HCT116 (cell line): ENCODE measurements around the gene NIBAN1. TPM values are rescaled to one million over a fixed set of nuclear protein-coding genes. Genes with fewer than 3 reads are reported as not detected.

Source experiments
- ATAC-seq: fragments of 200-7000 bp; cut with Tn5 transposase; 2 replicates; pipeline ENCODE4 v1.9.1; 2020; ENCODE audit warnings: mild to moderate bottlenecking, moderate library complexity
- BruUV-seq: library from RNA; stranded (reverse); fragments of 400-500 nt; replicated peaks from 2 replicates; lab custom pipeline; 2021; lab: Mats Ljungman, UMichigan
- CTCF ChIA-PET: fragments of 300-600 bp; sonication (Branson Sonifier 250); formaldehyde crosslinking; loops from one replicate; lab custom pipeline; 2021; ENCODE audit warnings: antibody characterized with exemption; lab: Charles Lee
- POLR2A ChIA-PET: fragments of 300-600, 350-600 bp; sonication (Branson Sonifier 250); formaldehyde crosslinking; loops from one replicate; lab custom pipeline; 2021; ENCODE audit warnings: antibody characterized with exemption; lab: Charles Lee
- RAD21 ChIA-PET, 2 experiments: fragments of 300-600 bp; sonication (Branson Sonifier 250); formaldehyde crosslinking; loops; one replicate each; lab custom pipeline; 2023; ENCODE audit warnings: low total read pairs in 2 of 2; ENCODE audit not compliant: uncharacterized antibody in 2 of 2, unreplicated experiment in 2 of 2, low non-redundant PET in 1 of 2; lab: Charles Lee
- DNase-seq: peaks from one replicate; pipeline ENCODE4 v3.0.0-alpha.2; 2010; ENCODE audit warnings: low read depth, low spot score
- H2AFZ ChIP-seq: fragments of 200-600 bp; shearing (Covaris generic), sonication (generic); 2 replicates; pipeline ENCODE4 v1.6.1; 2017; ENCODE audit warnings: low read depth, mixed run types, mixed read lengths, antibody characterized with exemption, low read length; ENCODE audit not compliant: poor library complexity, severe bottlenecking
- H3K27ac ChIP-seq: 2 replicates; pipeline ENCODE4 v1.5.1; 2012; ENCODE audit warnings: low read depth, low read length
- H3K27me3 ChIP-seq: fragments of 200-600 bp; sonication (generic); 2 replicates; pipeline ENCODE4 v1.6.1; 2016; ENCODE audit warnings: mixed run types, low read length, mixed read lengths; ENCODE audit not compliant: insufficient read depth
- H3K36me3 ChIP-seq, 2 experiments: fragments of 200-500 bp in 1 of 2; fragments of 200-600 bp in 1 of 2; sonication (Bioruptor generic) in 1 of 2; sonication (generic) in 1 of 2; 2 replicates each; pipeline versions ENCODE4 v1.5.1 to v1.6.1; 2014 to 2016; ENCODE audit warnings: low read length in 2 of 2, inconsistent platforms in 1 of 2, mixed read lengths in 1 of 2, mixed run types in 1 of 2; ENCODE audit not compliant: insufficient read depth in 2 of 2, control insufficient read depth in 1 of 2
- H3K4me1 ChIP-seq, 2 experiments: fragments of 200-600 bp in 1 of 2; sonication (generic) in 1 of 2; 2 replicates each; pipeline versions ENCODE4 v1.5.1 to v1.6.1; 2012 to 2017; ENCODE audit warnings: low read length in 2 of 2, inconsistent platforms in 1 of 2, mild to moderate bottlenecking in 1 of 2, mixed read lengths in 1 of 2, mixed run types in 1 of 2, moderate library complexity in 1 of 2; ENCODE audit not compliant: insufficient read depth in 2 of 2, control insufficient read depth in 1 of 2
- H3K4me2 ChIP-seq: fragments of 200-600 bp; sonication (generic); 2 replicates; pipeline ENCODE4 v1.6.1; 2017; ENCODE audit warnings: mixed run types, low read length, mixed read lengths
- H3K4me3 ChIP-seq, 2 experiments: fragments of 200-600 bp in 1 of 2; sonication (generic) in 1 of 2; replicated peaks in 1 of 2; 2 replicates each; pipeline ENCODE4 v1.5.1; 2011 to 2016; ENCODE audit warnings: low read length in 2 of 2, control low read depth in 1 of 2, low read depth in 1 of 2, mild to moderate bottlenecking in 1 of 2, mixed read lengths in 1 of 2, mixed run types in 1 of 2
- H3K79me2 ChIP-seq: fragments of 200-600 bp; sonication (generic); 2 replicates; pipeline ENCODE4 v1.6.1; 2017; ENCODE audit warnings: mild to moderate bottlenecking, mixed run types, low read length, moderate library complexity, mixed read lengths; ENCODE audit not compliant: insufficient read depth
- H3K9ac ChIP-seq: fragments of 200-600 bp; sonication (generic); 2 replicates; pipeline ENCODE4 v1.6.1; 2016; ENCODE audit warnings: low read length, mixed read lengths
- H3K9me2 ChIP-seq: fragments of 200-600 bp; sonication (generic), shearing (Covaris generic); 2 replicates; pipeline ENCODE4 v1.6.1; 2017; ENCODE audit warnings: mixed run types, mild to moderate bottlenecking, moderate library complexity; ENCODE audit not compliant: insufficient read depth
- H3K9me3 ChIP-seq, 2 experiments: fragments of 200-500 bp in 1 of 2; fragments of 200-600 bp in 1 of 2; sonication (Bioruptor generic) in 1 of 2; sonication (generic) in 1 of 2; 2 replicates each; pipeline ENCODE4 v1.6.1; 2014 to 2017; ENCODE audit warnings: low read length in 2 of 2, mixed read lengths in 2 of 2, inconsistent platforms in 1 of 2, low read depth in 1 of 2, mild to moderate bottlenecking in 1 of 2, mixed run types in 1 of 2, moderate library complexity in 1 of 2; ENCODE audit not compliant: control insufficient read depth in 1 of 2, insufficient read depth in 1 of 2
- H4K20me1 ChIP-seq: fragments of 200-600 bp; sonication (generic), shearing (Covaris generic); 2 replicates; pipeline ENCODE4 v1.6.1; 2017; ENCODE audit warnings: mixed run types, mild to moderate bottlenecking, moderate library complexity; ENCODE audit not compliant: insufficient read depth
- CTCF ChIP-seq, 3 experiments: fragments of 200-600 bp in 1 of 3; sonication (generic) in 1 of 3; IDR thresholded peaks in 2 of 3; conservative IDR thresholded peaks in 1 of 3; 2 replicates each; pipeline ENCODE4 v1.5.1; 2012 to 2017; ENCODE audit warnings: low read depth in 2 of 3, low read length in 2 of 3, antibody characterized with exemption in 1 of 3, borderline replicate concordance in 1 of 3, control low read depth in 1 of 3, mild to moderate bottlenecking in 1 of 3, mixed read lengths in 1 of 3, mixed run types in 1 of 3, moderate library complexity in 1 of 3; ENCODE audit not compliant: insufficient read depth in 1 of 3
- EZH2phosphoT487 ChIP-seq: fragments of 200-600 bp; IDR thresholded peaks from 2 replicates; pipeline ENCODE4 v1.6.1; 2018; ENCODE audit warnings: antibody characterized with exemption, borderline replicate concordance
- JUND ChIP-seq: IDR thresholded peaks from 2 replicates; pipeline ENCODE4 v1.6.1; 2012
- MAX ChIP-seq: IDR thresholded peaks from 2 replicates; pipeline ENCODE4 v1.6.1; 2012
- POLR2A ChIP-seq: IDR thresholded peaks from 2 replicates; pipeline ENCODE4 v1.7.0; 2011; ENCODE audit warnings: borderline replicate concordance; ENCODE audit not compliant: insufficient read depth, insufficient read length; ENCODE audit errors: extremely low read depth
- SP1 ChIP-seq: IDR thresholded peaks from 2 replicates; pipeline ENCODE4 v1.6.1; 2012; ENCODE audit warnings: low read depth
- ZFX ChIP-seq: fragments of 450-650 bp; IDR thresholded peaks from 2 replicates; pipeline ENCODE4 v1.6.1; 2017
- intact Hi-C: fragments of 100-400 bp; cut with micrococcal nuclease; formaldehyde crosslinking; loops from 2 replicates; pipeline ENCODE4 v1.10.0; 2022
- total RNA-seq: library from RNA; stranded (reverse); gene quantifications from one replicate; pipeline ENCODE4 v1.2.1, GENCODE V29; 2021; ENCODE audit not compliant: unreplicated experiment

NIBAN1 gene
- total RNA-seq, 1 experiment from 2014 or later, result 10.3 TPM

GRCh38 chr1:185015631-185016030, 41.3 kb upstream of the NIBAN1 start:
- POLR2A ChIA-PET, result no interaction called here
- H3K9me3 ChIP-seq, result no peaks in the 10 kb centered on the region
- no peak overlapping the region for H3K4me3 ChIP-seq
- CTCF ChIA-PET, result no interaction called here
- RAD21 ChIA-PET, result no interaction called here
- TF ChIP-seq MAX (no peak), SP1 (no peak), JUND (no peak)
- TF ChIP-seq, all 23 proteins: peak for 0
- no peak overlapping the region for H3K4me2 ChIP-seq
- no peak overlapping the region for H2AFZ ChIP-seq
- peaks cover 11 to 20% of the 10 kb centered on the region in 2 experiments for H3K4me1 ChIP-seq
- no peaks in the 10 kb centered on the region for H3K79me2 ChIP-seq
- H3K27me3 ChIP-seq, result no peaks in the 10 kb centered on the region
- intact Hi-C loops, result loop anchor here (1.0 kb wide), 1 partner anchor 42 kb away; no protein-coding TSS in a partner anchor
- H4K20me1 ChIP-seq, result no peaks in the 10 kb centered on the region
- H3K36me3 ChIP-seq, result no peaks in the 10 kb centered on the region
- H3K9me2 ChIP-seq, result no peaks in the 10 kb centered on the region
- no peak for ATAC-seq
- no peak overlapping the region for H3K9ac ChIP-seq
- H3K27ac ChIP-seq, result no peak overlapping the region
- BruUV-seq, result no TSS peak
- no peak for DNase-seq

- H3K27me3 ChIP-seq, result no peaks in the 10 kb centered on the region
- no peak overlapping the region for H3K27ac ChIP-seq
- DNase-seq (no peak), ATAC-seq (no peak)
- ChIA-PET POLR2A (no interaction called here), CTCF (no interaction called here), RAD21 (no interaction called here)
- no peak overlapping the region for H3K4me2 ChIP-seq
- no peak for TF ChIP-seq POLR2A
- no peak for TF ChIP-seq ZFX
- no peak for TF ChIP-seq CTCF (IDR thresholded peaks at IDR 0.05 in 2 of 3, conservative IDR thresholded peaks at IDR 0.05 in 1 of 3; ENCODE audit: borderline replicate concordance in 1 of 3, insufficient read depth in 1 of 3, low read depth in 2 of 3, low read length in 2 of 3)
- no peak for TF ChIP-seq EZH2phosphoT487
- no peaks in the 10 kb centered on the region for H3K36me3 ChIP-seq
- peaks cover 11 to 20% of the 10 kb centered on the region in 2 experiments for H3K4me1 ChIP-seq
- no peaks in the 10 kb centered on the region for H4K20me1 ChIP-seq
- no peak overlapping the region for H2AFZ ChIP-seq
- BruUV-seq, result no TSS peak
- H3K79me2 ChIP-seq, result no peaks in the 10 kb centered on the region
- H3K9me2 ChIP-seq, result no peaks in the 10 kb centered on the region
- no peak overlapping the region for H3K9ac ChIP-seq
- no peak overlapping the region for H3K4me3 ChIP-seq
- intact Hi-C loops, result loop anchor here (1.0 kb wide), 1 partner anchor 42 kb away; no protein-coding TSS in a partner anchor
- H3K9me3 ChIP-seq, result no peaks in the 10 kb centered on the region
Measured at GRCh38 chr1:185014941-185015340, 40.6 kb upstream of the NIBAN1 start.
